Measurements from ENCODE around the gene MBD3. TPM values are rescaled to one million over a fixed set of nuclear protein-coding genes. Genes with fewer than 3 reads are reported as not detected.

Gene MBD3
- total RNA-seq, 1 donor from 2014 or later: 71.9 TPM

DNA sequence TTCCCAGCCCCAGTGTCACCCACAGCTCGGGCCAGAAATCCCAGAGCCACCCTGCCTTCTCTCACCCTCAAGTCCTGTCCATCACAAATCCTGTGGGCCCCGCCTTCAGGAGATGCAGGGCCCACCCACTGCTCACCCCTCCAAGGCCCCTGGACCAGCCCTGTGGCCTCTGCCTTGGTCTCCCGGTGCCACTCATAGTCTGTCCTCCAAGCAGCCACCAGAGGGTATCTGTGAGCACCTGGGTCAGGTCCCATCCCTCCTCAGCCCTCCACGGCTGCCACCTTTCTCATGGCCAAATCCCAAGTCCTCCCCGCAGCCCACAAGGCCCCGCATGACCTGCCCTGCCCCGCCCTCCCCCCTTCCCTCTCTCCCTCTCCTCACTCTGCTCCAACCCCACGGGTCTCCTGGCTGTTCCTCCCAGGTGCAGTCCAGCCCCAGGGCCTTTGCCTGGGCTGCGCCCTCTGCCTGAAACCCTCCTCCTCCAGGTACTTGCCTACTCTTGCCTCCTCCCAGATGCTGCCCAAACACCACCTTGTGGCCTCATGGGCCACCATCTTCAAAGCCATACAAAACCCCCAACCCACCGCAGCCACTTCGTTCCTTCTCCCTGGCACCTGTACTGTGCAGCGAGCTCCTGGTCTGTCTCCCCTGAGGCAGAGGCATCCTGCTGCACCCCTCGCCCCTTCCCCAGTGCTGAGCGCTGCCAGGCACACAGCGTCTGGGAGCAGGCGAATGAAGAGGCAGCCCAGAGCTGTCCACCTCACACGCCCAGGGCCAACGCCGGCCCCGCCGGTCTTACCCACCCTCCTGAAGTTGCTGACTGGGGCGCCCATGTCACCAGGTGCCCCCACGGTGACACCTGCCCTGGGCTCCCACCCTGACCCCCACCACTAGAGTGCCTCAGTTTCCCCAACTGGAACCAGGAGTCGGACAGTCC lies 25.8 kb upstream of the MBD3 start:
- no peaks in the 10 kb centered on the region for H3K9me3 ChIP-seq (ENCODE audit: insufficient read depth, low read depth, low read length)
- H3K4me3 ChIP-seq (ENCODE audit: insufficient read depth, low read depth, low read length): no peak overlapping the region
- H4K20me1 ChIP-seq (ENCODE audit: insufficient read depth, low read length): peaks cover 58% of the 10 kb centered on the region
- no peak for DNase-seq (ENCODE audit: low read depth)
- no peak overlapping the region for H3K4me2 ChIP-seq (ENCODE audit: low read length)
- no peak for FAIRE-seq
- no peak overlapping the region for H3K27ac ChIP-seq (ENCODE audit: low read depth, low read length)
- Mint-ChIP-seq H3K36me3 (ENCODE audit: low read depth, unreplicated experiment) (peaks cover 12% of the 10 kb centered on the region), H3K4me3 (ENCODE audit: unreplicated experiment) (no peak overlapping the region), H3K4me1 (ENCODE audit: low read depth, unreplicated experiment) (peaks cover 3% of the 10 kb centered on the region), H3K27me3 (ENCODE audit: low read depth, unreplicated experiment) (no peaks in the 10 kb centered on the region), H3K27ac (ENCODE audit: unreplicated experiment) (peak overlapping the region; percentile 62), H3K9me3 (ENCODE audit: unreplicated experiment) (no peaks in the 10 kb centered on the region)
- H2AFZ ChIP-seq (ENCODE audit: low read depth, low read length): no peak overlapping the region
- no peaks in the 10 kb centered on the region for H3K27me3 ChIP-seq (ENCODE audit: insufficient read depth, low read length)
- no peak overlapping the region for H3K9ac ChIP-seq (ENCODE audit: low read length)
- peaks cover 6% of the 10 kb centered on the region for H3K79me2 ChIP-seq (ENCODE audit: insufficient read depth, low read length)
- TF ChIP-seq, protein P1, sequence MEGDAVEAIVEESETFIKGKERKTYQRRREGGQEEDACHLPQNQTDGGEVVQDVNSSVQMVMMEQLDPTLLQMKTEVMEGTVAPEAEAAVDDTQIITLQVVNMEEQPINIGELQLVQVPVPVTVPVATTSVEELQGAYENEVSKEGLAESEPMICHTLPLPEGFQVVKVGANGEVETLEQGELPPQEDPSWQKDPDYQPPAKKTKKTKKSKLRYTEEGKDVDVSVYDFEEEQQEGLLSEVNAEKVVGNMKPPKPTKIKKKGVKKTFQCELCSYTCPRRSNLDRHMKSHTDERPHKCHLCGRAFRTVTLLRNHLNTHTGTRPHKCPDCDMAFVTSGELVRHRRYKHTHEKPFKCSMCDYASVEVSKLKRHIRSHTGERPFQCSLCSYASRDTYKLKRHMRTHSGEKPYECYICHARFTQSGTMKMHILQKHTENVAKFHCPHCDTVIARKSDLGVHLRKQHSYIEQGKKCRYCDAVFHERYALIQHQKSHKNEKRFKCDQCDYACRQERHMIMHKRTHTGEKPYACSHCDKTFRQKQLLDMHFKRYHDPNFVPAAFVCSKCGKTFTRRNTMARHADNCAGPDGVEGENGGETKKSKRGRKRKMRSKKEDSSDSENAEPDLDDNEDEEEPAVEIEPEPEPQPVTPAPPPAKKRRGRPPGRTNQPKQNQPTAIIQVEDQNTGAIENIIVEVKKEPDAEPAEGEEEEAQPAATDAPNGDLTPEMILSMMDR (IDR thresholded peaks at IDR 0.05; ENCODE audit: insufficient read depth, low read depth, low read length): no peak
- TF ChIP-seq EZH2 (IDR thresholded peaks at IDR 0.05; ENCODE audit: insufficient read depth, low read length): no peak
- peaks cover 21% of the 10 kb centered on the region for H3K36me3 ChIP-seq (ENCODE audit: insufficient read depth, low read length)
- peaks cover 7% of the 10 kb centered on the region for H3K4me1 ChIP-seq (ENCODE audit: insufficient read depth, low read length)

DNA sequence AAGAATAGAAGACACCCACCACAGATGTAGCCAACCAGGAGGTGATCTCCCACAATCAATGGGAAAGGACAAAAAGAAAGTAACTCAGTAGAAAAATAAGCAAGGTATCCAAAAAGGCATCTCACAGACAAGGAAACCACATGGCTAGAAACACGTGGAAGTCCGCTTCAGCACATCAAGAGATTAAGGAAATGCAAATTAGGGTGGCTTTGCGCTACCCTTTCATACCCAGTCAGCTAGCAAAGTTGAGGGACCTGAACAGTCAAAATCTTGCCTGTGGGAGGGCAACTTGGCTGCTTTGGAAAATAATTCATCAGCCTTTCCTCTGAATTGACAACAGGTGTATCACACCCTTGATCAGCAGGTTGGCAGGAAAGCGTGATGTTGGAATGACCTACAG lies 24.2 kb upstream of the MBD3 start:
- peaks cover 50% of the 10 kb centered on the region for H4K20me1 ChIP-seq (ENCODE audit: insufficient read depth, low read length)
- H3K4me1 ChIP-seq (ENCODE audit: insufficient read depth, low read length): peaks cover 7% of the 10 kb centered on the region
- H3K9me3 Mint-ChIP-seq (ENCODE audit: unreplicated experiment): no peaks in the 10 kb centered on the region
- no peak overlapping the region for H3K27ac ChIP-seq (ENCODE audit: low read depth, low read length)
- H3K27me3 ChIP-seq (ENCODE audit: insufficient read depth, low read length): no peaks in the 10 kb centered on the region
- H3K9ac ChIP-seq (ENCODE audit: low read length): peak overlapping the region; percentile 18
- no peaks in the 10 kb centered on the region for H3K9me3 ChIP-seq (ENCODE audit: insufficient read depth, low read depth, low read length)
- H3K4me3 Mint-ChIP-seq (ENCODE audit: unreplicated experiment): no peak overlapping the region
- H3K36me3 Mint-ChIP-seq (ENCODE audit: low read depth, unreplicated experiment): peaks cover 5% of the 10 kb centered on the region
- no peak overlapping the region for H3K4me2 ChIP-seq (ENCODE audit: low read length)
- peaks cover 16% of the 10 kb centered on the region for H3K36me3 ChIP-seq (ENCODE audit: insufficient read depth, low read length)
- peaks cover 2% of the 10 kb centered on the region for H3K79me2 ChIP-seq (ENCODE audit: insufficient read depth, low read length)
- no peak for FAIRE-seq
- no peaks in the 10 kb centered on the region for H3K27me3 Mint-ChIP-seq (ENCODE audit: low read depth, unreplicated experiment)
- no peak overlapping the region for H2AFZ ChIP-seq (ENCODE audit: low read depth, low read length)
- no peak for DNase-seq (ENCODE audit: low read depth)
- peaks cover 3% of the 10 kb centered on the region for H3K4me1 Mint-ChIP-seq (ENCODE audit: low read depth, unreplicated experiment)
- peak overlapping the region; percentile 2 for H3K27ac Mint-ChIP-seq (ENCODE audit: unreplicated experiment)
- TF ChIP-seq, protein P1 (IDR thresholded peaks at IDR 0.05; ENCODE audit: insufficient read depth, low read depth, low read length): no peak
- no peak for TF ChIP-seq EZH2 (IDR thresholded peaks at IDR 0.05; ENCODE audit: insufficient read depth, low read length)
- no peak overlapping the region for H3K4me3 ChIP-seq (ENCODE audit: insufficient read depth, low read depth, low read length)

DNA sequence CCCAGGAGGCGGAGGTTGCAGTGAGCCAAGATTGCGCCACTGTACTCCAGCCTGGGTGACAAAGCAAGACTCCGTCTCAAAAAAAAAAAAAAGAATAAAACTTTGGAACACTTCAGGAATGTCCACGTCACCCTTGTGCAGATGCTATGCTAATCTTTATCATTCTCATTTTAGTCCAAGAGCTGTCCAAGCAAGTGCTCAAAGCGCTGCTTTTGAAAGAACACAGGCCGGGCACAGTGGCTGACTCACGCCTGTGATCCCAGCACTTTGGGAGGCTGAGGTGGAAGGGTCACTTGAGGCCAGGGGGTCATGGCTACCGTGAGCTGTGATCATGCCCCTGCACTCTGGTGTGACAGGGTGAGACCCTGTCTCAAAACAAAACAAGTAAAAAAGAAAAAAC lies 23.7 kb upstream of the MBD3 start:
- Mint-ChIP-seq H3K4me1 (ENCODE audit: low read depth, unreplicated experiment) (peaks cover 3% of the 10 kb centered on the region), H3K4me3 (ENCODE audit: unreplicated experiment) (no peak overlapping the region), H3K9me3 (ENCODE audit: unreplicated experiment) (no peaks in the 10 kb centered on the region), H3K36me3 (ENCODE audit: low read depth, unreplicated experiment) (peaks cover 5% of the 10 kb centered on the region), H3K27ac (ENCODE audit: unreplicated experiment) (peak overlapping the region; percentile 2), H3K27me3 (ENCODE audit: low read depth, unreplicated experiment) (no peaks in the 10 kb centered on the region)
- Histone ChIP-seq H3K9ac (ENCODE audit: low read length) (peak overlapping the region; percentile 18), H3K4me3 (ENCODE audit: insufficient read depth, low read depth, low read length) (no peak overlapping the region), H3K9me3 (ENCODE audit: insufficient read depth, low read depth, low read length) (no peaks in the 10 kb centered on the region), H3K27ac (ENCODE audit: low read depth, low read length) (no peak overlapping the region), H3K4me1 (ENCODE audit: insufficient read depth, low read length) (peaks cover 7% of the 10 kb centered on the region), H3K27me3 (ENCODE audit: insufficient read depth, low read length) (no peaks in the 10 kb centered on the region), H3K79me2 (ENCODE audit: insufficient read depth, low read length) (peaks cover 2% of the 10 kb centered on the region), H2AFZ (ENCODE audit: low read depth, low read length) (no peak overlapping the region), H4K20me1 (ENCODE audit: insufficient read depth, low read length) (peaks cover 50% of the 10 kb centered on the region), H3K4me2 (ENCODE audit: low read length) (no peak overlapping the region), H3K36me3 (ENCODE audit: insufficient read depth, low read length) (peaks cover 16% of the 10 kb centered on the region)
- DNase-seq (ENCODE audit: low read depth): peak; percentile 18
- no peak for TF ChIP-seq EZH2 (IDR thresholded peaks at IDR 0.05; ENCODE audit: insufficient read depth, low read length)
- TF ChIP-seq, protein P1 (IDR thresholded peaks at IDR 0.05; ENCODE audit: insufficient read depth, low read depth, low read length): no peak
- FAIRE-seq: no peak

Data from astrocyte (in vitro differentiated cells and primary cell).